Hepatocyte (in vitro differentiated cells): ENCODE data around the gene TIMM29. TPM values are rescaled to one million over a fixed set of nuclear protein-coding genes. Genes with fewer than 3 reads are reported as not detected.

Experiments
- DNase-seq: peaks from one replicate; pipeline ENCODE4 v3.0.0-alpha.2; 2016; ENCODE audit warnings: low spot score
- H2AFZ ChIP-seq: fragments of 200-600 bp; sonication (generic); 2 replicates; pipeline ENCODE4 v1.6.0; 2016; ENCODE audit warnings: antibody characterized with exemption, mild to moderate bottlenecking
- H3K27ac ChIP-seq: fragments of 200-600 bp; sonication (generic); 2 replicates; pipeline ENCODE4 v1.5.1; 2016; ENCODE audit warnings: mild to moderate bottlenecking
- H3K27me3 ChIP-seq: fragments of 200-600 bp; sonication (generic); 2 replicates; pipeline ENCODE4 v1.6.1; 2016
- H3K36me3 ChIP-seq: fragments of 200-600 bp; sonication (generic); replicated peaks from 2 replicates; pipeline ENCODE4 v1.5.1; 2016; ENCODE audit warnings: low read depth; ENCODE audit not compliant: insufficient read depth
- H3K4me1 ChIP-seq: fragments of 200-600 bp; sonication (generic); 2 replicates; pipeline ENCODE4 v1.5.1; 2016; ENCODE audit warnings: mild to moderate bottlenecking, moderate library complexity; ENCODE audit not compliant: insufficient read depth
- H3K4me2 ChIP-seq: fragments of 200-600 bp; sonication (generic); 2 replicates; pipeline ENCODE4 v1.6.0; 2016
- H3K4me3 ChIP-seq: fragments of 200-600 bp; sonication (generic); 2 replicates; pipeline ENCODE4 v1.5.1; 2016; ENCODE audit warnings: mild to moderate bottlenecking
- H3K79me2 ChIP-seq: fragments of 200-600 bp; sonication (generic); 2 replicates; pipeline ENCODE4 v1.6.0; 2017; ENCODE audit warnings: mild to moderate bottlenecking
- H3K9me2 ChIP-seq: fragments of 200-600 bp; sonication (generic); replicated peaks from 2 replicates; pipeline ENCODE4 v1.6.0; 2017; ENCODE audit warnings: mild to moderate bottlenecking; ENCODE audit not compliant: insufficient read depth
- H3K9me3 ChIP-seq: fragments of 200-600 bp; sonication (generic); 2 replicates; pipeline ENCODE4 v1.5.1; 2016; ENCODE audit warnings: low read depth, mild to moderate bottlenecking
- H4K20me1 ChIP-seq: fragments of 200-600 bp; sonication (generic); 2 replicates; pipeline ENCODE4 v1.6.0; 2016; ENCODE audit warnings: mild to moderate bottlenecking; ENCODE audit not compliant: insufficient read depth, poor library complexity, severe bottlenecking
- CTCF ChIP-seq: fragments of 200-600 bp; sonication (generic); IDR thresholded peaks from 2 replicates; pipeline ENCODE4 v1.5.1; 2016; ENCODE audit warnings: antibody characterized with exemption, mild to moderate bottlenecking; ENCODE audit not compliant: poor library complexity
- EZH2 ChIP-seq: fragments of 200-600 bp; sonication (generic); IDR thresholded peaks from 2 replicates; pipeline ENCODE4 v1.6.1; 2016; ENCODE audit warnings: antibody characterized with exemption, mild to moderate bottlenecking, borderline replicate concordance
- EZH2phosphoT487 ChIP-seq: fragments of 200-600 bp; sonication (generic); IDR thresholded peaks from one replicate; pipeline ENCODE4 v1.6.1; 2018; ENCODE audit warnings: antibody characterized with exemption, mild to moderate bottlenecking, low read depth, moderate library complexity; ENCODE audit not compliant: unreplicated experiment, severe bottlenecking
- WGBS: methylation state at CpG from one replicate; pipeline ENCODE4 v1.1.6; 2016; ENCODE audit warnings: low lambda C conversion rate; ENCODE audit errors: missing lambda C conversion rate; 5-methylcytosine and 5-hydroxymethylcytosine counted together
- polyA plus RNA-seq: library from polyadenylated mRNA; unstranded; fragments of >200 nt; fragmentation: Nextera tagmentation; extraction: Ambion mirVana; gene quantifications from 2 replicates; pipeline ENCODE4 v1.2.1, GENCODE V29; 2016
- total RNA-seq: library from RNA; depleted of rRNA; stranded (reverse); fragments of >200 nt; gene quantifications from 2 replicates; pipeline ENCODE4 v1.2.3, GENCODE V29; 2014

Gene TIMM29
- total and polyA plus RNA-seq, 2 experiments from 2014 or later = 23.0 to 36.2 TPM

GRCh38 chr19:10920288-10920655 is 8.3 kb upstream of the TIMM29 start:
- no peak for DNase-seq
- Histone ChIP-seq H3K4me3 (no peak overlapping the region), H3K27ac (no peak overlapping the region), H3K9me3 (no peaks in the 10 kb centered on the region), H3K9me2 (no peaks in the 10 kb centered on the region), H3K36me3 (no peaks in the 10 kb centered on the region), H3K79me2 (no peaks in the 10 kb centered on the region), H3K4me2 (no peak overlapping the region), H2AFZ (no peak overlapping the region), H4K20me1 (no peaks in the 10 kb centered on the region), H3K4me1 (no peaks in the 10 kb centered on the region), H3K27me3 (no peaks in the 10 kb centered on the region)
- 94% methylated on average over 10 of the region's 10 CpGs for WGBS
- TF ChIP-seq EZH2phosphoT487 = no peak
- TF ChIP-seq EZH2 = no peak
- no peak for TF ChIP-seq CTCF

GRCh38 chr19:10920781-10921180 is 7.8 kb upstream of the TIMM29 start:
- WGBS = 95% methylated on average over 15 of the region's 16 CpGs
- TF ChIP-seq CTCF (no peak), EZH2 (no peak), EZH2phosphoT487 (no peak)
- H3K36me3 ChIP-seq = no peaks in the 10 kb centered on the region

GRCh38 chr19:10921199-10921909 is 7.3 kb upstream of the TIMM29 start:
- Histone ChIP-seq H3K4me2 (no peak overlapping the region), H3K9me2 (no peaks in the 10 kb centered on the region), H3K27me3 (no peaks in the 10 kb centered on the region), H3K9me3 (no peaks in the 10 kb centered on the region), H3K79me2 (peaks cover under 1% of the 10 kb centered on the region), H4K20me1 (no peaks in the 10 kb centered on the region), H2AFZ (no peak overlapping the region), H3K27ac (no peak overlapping the region), H3K4me1 (no peaks in the 10 kb centered on the region), H3K4me3 (no peak overlapping the region), H3K36me3 (no peaks in the 10 kb centered on the region)
- TF ChIP-seq CTCF (no peak), EZH2phosphoT487 (no peak), EZH2 (no peak)
- DNase-seq = no peak
- WGBS = 92% methylated on average over 33 of the region's 43 CpGs

More at GRCh38 chr19:10920781-10921180, 7.8 kb upstream of the TIMM29 start:
- no peaks in the 10 kb centered on the region for H3K4me1 ChIP-seq
- no peaks in the 10 kb centered on the region for H3K9me2 ChIP-seq
- no peaks in the 10 kb centered on the region for H3K9me3 ChIP-seq
- no peaks in the 10 kb centered on the region for H4K20me1 ChIP-seq
- H3K79me2 ChIP-seq = no peaks in the 10 kb centered on the region
- H3K4me3 ChIP-seq = no peak overlapping the region
- no peak overlapping the region for H3K27ac ChIP-seq
- H2AFZ ChIP-seq = no peak overlapping the region
- no peak overlapping the region for H3K4me2 ChIP-seq
- H3K27me3 ChIP-seq = no peaks in the 10 kb centered on the region
- DNase-seq = no peak
